ENCODE data around the gene ASCL3.
"Not testable (repeated sequence)": the region's sequence is repeated elsewhere in the genome, so short reads cannot be mapped to it uniquely, and the experiment has no call there.

Gene ASCL3

DNA sequence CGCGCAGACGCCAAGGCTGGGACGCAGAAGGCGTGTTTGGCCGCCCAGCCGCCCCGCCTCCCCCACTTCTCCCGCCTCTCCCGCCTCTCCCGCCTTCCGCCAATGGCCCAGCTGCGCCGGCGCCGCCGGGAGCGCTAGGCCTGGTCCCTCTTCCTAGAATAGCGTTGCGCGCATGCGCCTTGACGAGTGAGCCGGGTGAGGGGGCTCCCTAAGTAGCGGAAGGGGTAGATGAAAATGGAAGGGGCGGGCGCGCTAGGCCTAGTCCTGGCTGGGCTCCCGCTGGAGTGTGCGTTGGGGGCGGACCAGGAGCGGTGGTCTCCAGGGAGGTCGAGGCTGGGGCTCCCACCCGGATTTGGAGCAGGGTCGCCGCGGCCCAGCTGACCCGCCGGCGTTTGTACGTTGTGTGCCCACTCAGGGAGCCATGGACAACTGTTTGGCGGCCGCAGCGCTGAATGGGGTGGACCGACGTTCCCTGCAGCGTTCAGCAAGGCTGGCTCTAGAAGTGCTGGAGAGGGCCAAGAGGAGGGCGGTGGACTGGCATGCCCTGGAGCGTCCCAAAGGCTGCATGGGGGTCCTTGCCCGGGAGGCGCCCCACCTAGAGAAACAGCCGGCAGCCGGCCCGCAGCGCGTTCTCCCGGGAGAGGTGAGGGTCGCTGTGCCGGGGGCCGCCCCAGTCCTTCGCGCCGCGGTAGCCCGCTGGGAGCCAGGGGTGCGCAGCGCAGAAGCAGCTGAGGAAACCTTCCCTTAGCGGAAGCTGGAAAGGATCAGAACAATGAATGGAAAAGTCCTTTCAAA, 31.6 kb downstream of the ASCL3 start, which contains the start of gene AKIP1:
TSS of gene AKIP1 (plus strand) at position 161 of the 795 bp plus-strand sequence. CDS start at position 422, 261 bp downstream.
- no peak for TF ChIP-seq SPI1 (IDR thresholded peaks at IDR 0.05; ENCODE audit: low read depth, low read length)
- FAIRE-seq (peak; percentile 88), DNase-seq (ENCODE audit: insufficient read length, low spot score) (peak; percentile 73)

DNA sequence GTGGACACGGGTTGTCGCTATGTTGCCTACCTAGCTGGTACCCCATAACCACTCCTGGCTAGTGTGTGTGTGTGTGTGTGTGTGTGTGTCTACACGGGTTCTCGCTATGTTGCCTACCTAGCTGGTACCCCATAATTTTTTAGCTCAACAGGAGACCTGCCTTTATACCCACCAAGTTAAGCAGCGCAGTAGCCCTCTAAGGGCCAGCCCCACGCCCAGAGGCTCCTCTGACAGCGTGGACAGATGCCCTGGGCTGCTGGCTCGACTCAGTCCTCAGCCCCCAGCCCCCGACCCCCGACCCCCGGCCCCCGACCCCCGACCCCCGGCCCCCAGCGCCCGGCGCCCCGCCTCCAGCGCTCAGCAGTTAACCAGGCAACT, 32.2 kb downstream of the ASCL3 start:
- no peak for FAIRE-seq
- TF ChIP-seq SPI1 (IDR thresholded peaks at IDR 0.05; ENCODE audit: low read depth, low read length): no peak
- TF ChIP-seq POLR2AphosphoS5 (IDR thresholded peaks at IDR 0.05; ENCODE audit: low read depth, low read length): no peak
- no peak for TF ChIP-seq PAX5 (IDR thresholded peaks at IDR 0.05; ENCODE audit: insufficient read depth, low read length, severe bottlenecking)
- TF ChIP-seq POLR2A (IDR thresholded peaks at IDR 0.05; ENCODE audit: low read depth, low read length): no peak
- no peak for TF ChIP-seq TAF1 (IDR thresholded peaks at IDR 0.05; ENCODE audit: low read depth, low read length)
- TF ChIP-seq POU2F2 (IDR thresholded peaks at IDR 0.05; ENCODE audit: low read depth, low read length): no peak
- DNase-seq (ENCODE audit: insufficient read length, low spot score): no peak

DNA sequence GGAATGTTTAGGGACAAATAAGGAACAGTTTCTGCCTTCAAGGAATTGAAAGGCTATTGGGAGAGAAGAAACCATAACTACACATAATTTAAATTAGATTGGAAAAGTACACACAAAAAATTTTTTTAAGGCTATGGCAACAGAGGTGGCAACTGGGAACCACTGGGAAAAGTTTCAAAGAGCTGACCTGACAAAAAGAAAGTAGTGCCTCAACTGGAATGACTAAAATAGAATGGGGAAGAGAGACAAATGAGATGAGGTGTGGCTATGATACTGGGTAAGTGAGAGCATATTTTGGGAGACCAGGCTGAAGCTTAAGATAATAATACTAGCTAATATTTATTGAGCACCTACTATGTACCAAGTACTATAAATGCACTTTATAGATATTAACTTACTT, 34.7 kb downstream of the ASCL3 start:
- no peak for TF ChIP-seq SPI1 (IDR thresholded peaks at IDR 0.05; ENCODE audit: low read depth, low read length)
- TF ChIP-seq POLR2A (IDR thresholded peaks at IDR 0.05; ENCODE audit: low read depth, low read length): no peak
- no peak for TF ChIP-seq PAX5 (IDR thresholded peaks at IDR 0.05; ENCODE audit: insufficient read depth, low read length, severe bottlenecking)
- no peak for TF ChIP-seq POLR2AphosphoS5 (IDR thresholded peaks at IDR 0.05; ENCODE audit: low read depth, low read length)
- DNase-seq (ENCODE audit: insufficient read length, low spot score) (no peak), FAIRE-seq (no peak)

DNA sequence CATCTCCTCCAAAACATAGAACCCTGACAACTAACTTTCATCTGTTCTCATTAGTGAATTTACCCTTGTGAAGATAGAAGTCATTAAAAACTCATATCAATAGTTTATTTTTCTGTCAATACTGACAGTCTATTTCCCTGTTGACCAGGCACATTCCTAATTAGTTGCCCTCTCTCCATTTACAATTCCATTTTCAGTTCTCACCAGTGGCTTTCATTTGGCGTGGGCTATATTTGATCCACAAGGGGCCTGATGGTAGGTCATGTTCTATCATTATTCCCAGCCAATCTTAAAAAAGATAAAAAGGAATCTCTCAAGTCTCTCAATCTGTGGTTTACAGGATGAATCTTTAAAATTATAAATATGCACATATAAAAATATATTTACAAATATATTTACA, 35.7 kb downstream of the ASCL3 start:
- FAIRE-seq: no peak
- TF ChIP-seq PAX5 (IDR thresholded peaks at IDR 0.05; ENCODE audit: insufficient read depth, low read length, severe bottlenecking) (no peak), POLR2AphosphoS5 (IDR thresholded peaks at IDR 0.05; ENCODE audit: low read depth, low read length) (no peak), POLR2A (IDR thresholded peaks at IDR 0.05; ENCODE audit: low read depth, low read length) (no peak), SPI1 (IDR thresholded peaks at IDR 0.05; ENCODE audit: low read depth, low read length) (no peak), TAF1 (IDR thresholded peaks at IDR 0.05; ENCODE audit: low read depth, low read length) (no peak), POU2F2 (IDR thresholded peaks at IDR 0.05; ENCODE audit: low read depth, low read length) (no peak)

DNA sequence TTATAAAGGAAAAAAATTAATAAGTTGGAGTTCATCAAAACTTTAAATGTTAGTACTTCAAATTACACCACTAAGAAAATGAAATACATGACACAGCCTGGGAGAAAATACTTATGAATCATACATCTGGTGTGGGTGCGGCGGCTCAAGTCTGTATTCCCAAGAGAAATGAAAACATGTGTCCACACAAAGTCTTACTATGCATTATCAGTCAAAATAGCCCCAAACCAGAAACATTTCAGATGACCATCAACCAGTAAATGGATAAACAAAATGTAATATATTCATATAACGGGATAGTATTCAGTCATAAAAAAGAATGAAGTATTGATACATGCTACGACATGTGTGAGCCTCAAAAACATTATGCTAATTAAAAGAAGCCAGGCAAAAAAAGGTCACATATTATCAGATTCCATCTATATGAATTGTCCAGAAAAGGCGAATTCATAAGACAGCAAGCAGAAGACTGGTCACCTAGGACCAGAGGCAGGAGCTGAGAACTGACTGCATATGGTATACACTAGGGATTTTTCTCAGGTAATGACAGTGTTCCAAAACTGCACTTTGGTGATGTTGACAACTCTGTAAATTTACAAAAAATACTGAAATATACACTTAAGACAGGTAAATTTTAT, 37.2 kb downstream of the ASCL3 start:
- no peak for TF ChIP-seq POLR2A (IDR thresholded peaks at IDR 0.05; ENCODE audit: low read depth, low read length)
- TF ChIP-seq PAX5 (IDR thresholded peaks at IDR 0.05; ENCODE audit: insufficient read depth, low read length, severe bottlenecking): no peak
- TF ChIP-seq POU2F2 (IDR thresholded peaks at IDR 0.05; ENCODE audit: low read depth, low read length): no peak
- no peak for TF ChIP-seq TAF1 (IDR thresholded peaks at IDR 0.05; ENCODE audit: low read depth, low read length)
- no peak for TF ChIP-seq SPI1 (IDR thresholded peaks at IDR 0.05; ENCODE audit: low read depth, low read length)
- no peak for TF ChIP-seq POLR2AphosphoS5 (IDR thresholded peaks at IDR 0.05; ENCODE audit: low read depth, low read length)
- DNase-seq (ENCODE audit: insufficient read length, low spot score) (no peak), FAIRE-seq (no peak)

More for the DNA sequence above, 35.7 kb downstream of the ASCL3 start:
- DNase-seq (ENCODE audit: insufficient read length, low spot score): no peak

DNA sequence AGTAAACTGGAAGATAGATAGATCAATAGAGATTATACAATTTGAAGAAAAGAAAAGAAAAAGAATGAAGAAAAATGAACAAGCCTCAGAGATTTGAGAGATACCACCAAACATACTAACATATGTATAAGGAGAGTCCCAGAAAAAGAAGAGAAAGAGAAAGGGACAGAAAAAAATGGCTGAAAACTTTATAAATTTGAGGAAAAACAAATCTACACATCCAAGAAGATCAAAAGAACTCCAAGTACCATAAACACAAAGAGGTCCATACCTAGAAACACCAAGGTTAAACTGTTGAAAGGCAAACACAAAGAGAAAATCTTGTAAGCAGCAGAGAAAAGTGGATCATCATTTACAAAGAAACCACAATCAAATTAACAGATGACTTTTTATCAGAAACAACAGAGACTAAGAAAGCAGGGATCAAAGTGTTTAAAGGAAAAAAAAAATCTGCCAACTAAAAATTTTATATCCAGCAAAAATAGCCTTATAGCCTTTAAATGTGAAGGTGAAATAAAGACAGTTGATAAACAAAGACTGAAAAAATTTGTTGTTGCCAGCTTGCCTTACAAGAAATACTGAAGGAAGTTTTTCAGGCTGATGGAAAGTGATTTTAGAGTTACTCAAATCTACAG, 43.6 kb downstream of the ASCL3 start:
- DNase-seq (ENCODE audit: insufficient read length, low spot score) (no peak), FAIRE-seq (no peak)
- no peak for TF ChIP-seq PAX5 (IDR thresholded peaks at IDR 0.05; ENCODE audit: insufficient read depth, low read length, severe bottlenecking)
- TF ChIP-seq POU2F2 (IDR thresholded peaks at IDR 0.05; ENCODE audit: low read depth, low read length): no peak
- TF ChIP-seq SPI1 (IDR thresholded peaks at IDR 0.05; ENCODE audit: low read depth, low read length): no peak
- no peak for TF ChIP-seq TAF1 (IDR thresholded peaks at IDR 0.05; ENCODE audit: low read depth, low read length)
- TF ChIP-seq POLR2AphosphoS5 (IDR thresholded peaks at IDR 0.05; ENCODE audit: low read depth, low read length): no peak
- no peak for TF ChIP-seq POLR2A (IDR thresholded peaks at IDR 0.05; ENCODE audit: low read depth, low read length)

DNA sequence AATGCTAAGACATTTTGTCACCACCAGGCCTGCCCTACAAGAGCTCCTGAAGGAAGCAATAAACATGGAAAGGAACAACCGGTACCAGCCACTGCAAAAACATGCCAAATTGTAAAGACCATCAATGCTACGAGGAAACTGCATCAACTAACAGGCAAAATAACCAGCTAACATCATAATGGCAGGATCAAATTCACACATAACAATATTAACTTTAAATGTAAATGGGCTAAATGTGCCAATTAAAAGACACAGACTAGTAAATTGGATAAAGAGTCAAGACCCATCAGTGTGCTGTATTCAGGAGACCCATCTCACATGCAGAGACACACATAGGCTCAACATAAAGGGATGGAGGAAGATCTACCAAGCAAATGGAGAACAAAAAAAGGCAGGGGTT, 51.6 kb downstream of the ASCL3 start:
- DNase-seq (ENCODE audit: insufficient read length, low spot score); FAIRE-seq: not testable (repeated sequence)

All from GM12891 (cell line).